ENCODE measurements around the gene TRABD.

GRCh38 chr22:50218996-50219727 is 33.4 kb downstream of the TRABD start:
- TF ChIP-seq ARNT (IDR thresholded peaks at IDR 0.05) (no peak), FOXK2 (IDR thresholded peaks at IDR 0.05) (no peak), BHLHE40 (IDR thresholded peaks at IDR 0.05; ENCODE audit: borderline replicate concordance) (no peak), FOXM1 (IDR thresholded peaks at IDR 0.05; ENCODE audit: borderline replicate concordance) (no peak), SP1 (IDR thresholded peaks at IDR 0.05) (no peak), TARDBP (IDR thresholded peaks at IDR 0.05) (no peak), ELF4 (IDR thresholded peaks at IDR 0.05) (no peak), L3MBTL2 (conservative IDR thresholded peaks at IDR 0.05) (peak; percentile 62), SUZ12 (IDR thresholded peaks at IDR 0.05) (no peak), LEF1 (IDR thresholded peaks at IDR 0.05; ENCODE audit: borderline replicate concordance) (no peak), PKNOX1 (IDR thresholded peaks at IDR 0.05) (no peak), FOXA1 (IDR thresholded peaks at IDR 0.05) (no peak), HDGF (IDR thresholded peaks at IDR 0.05; ENCODE audit: borderline replicate concordance) (no peak), ZNF384 (IDR thresholded peaks at IDR 0.05) (no peak)
